Activated CD4-positive, CD25-positive, alpha-beta regulatory T cell treated with anti-CD3 and anti-CD28 coated beads, Interleukin-2, amount 50 U/mL, for 24 hours (primary cell): ENCODE measurements around the gene C1QTNF6.
A peak's percentile ranks its signal among the peaks of the same experiment; 100 is the strongest.

Experiments
- ATAC-seq, 2 donors: fragments of 150-1000 bp; cut with Tn5 transposase; one replicate each; pipeline ENCODE4 v1.10.0; 2021; ENCODE audit warnings: mild to moderate bottlenecking in 1 of 2, moderate library complexity in 1 of 2

The C1QTNF6 gene

GRCh38 chr22:37223965-37224551 lies 36.0 kb upstream of the C1QTNF6 start:
- peak; percentile 56 to 57 for ATAC-seq

GRCh38 chr22:37222440-37222971 lies 34.5 kb upstream of the C1QTNF6 start:
- ATAC-seq = peak; percentile 27 to 33

GRCh38 chr22:37221424-37222333 lies 33.6 kb upstream of the C1QTNF6 start:
- no peak for ATAC-seq

GRCh38 chr22:37220543-37220981 lies 32.5 kb upstream of the C1QTNF6 start:
- ATAC-seq = no peak

- ATAC-seq = peak; percentile 24 to 35
Observed at GRCh38 chr22:37219533-37219932, 31.5 kb upstream of the C1QTNF6 start.

GRCh38 chr22:37218771-37219411 lies 30.8 kb upstream of the C1QTNF6 start:
- ATAC-seq = peak; percentile 84 to 86

GRCh38 chr22:37218399-37218770 lies 30.3 kb upstream of the C1QTNF6 start:
- ATAC-seq = no peak

GRCh38 chr22:37215890-37216289 lies 27.8 kb upstream of the C1QTNF6 start:
- no peak for ATAC-seq

GRCh38 chr22:37214731-37215030 lies 26.6 kb upstream of the C1QTNF6 start:
- no peak for ATAC-seq

- ATAC-seq = no peak
Observed at GRCh38 chr22:37213941-37214730, 26.1 kb upstream of the C1QTNF6 start.

- no peak for ATAC-seq
Observed at GRCh38 chr22:37213218-37213855, 25.3 kb upstream of the C1QTNF6 start.

- ATAC-seq = no peak
Observed at GRCh38 chr22:37212174-37212906, 24.3 kb upstream of the C1QTNF6 start, which contains the start of gene SSTR3. Gene SSTR3 (minus strand): TSS chr22:37212477. CDS start chr22:37207803, 4,674 bp downstream.

- no peak for ATAC-seq
Observed at GRCh38 chr22:37211866-37212173, 23.8 kb upstream of the C1QTNF6 start.

GRCh38 chr22:37211075-37211865 lies 23.2 kb upstream of the C1QTNF6 start:
- ATAC-seq = no peak

- no peak for ATAC-seq
Observed at GRCh38 chr22:37210041-37210803, 22.2 kb upstream of the C1QTNF6 start.

GRCh38 chr22:37209140-37209845 lies 21.2 kb upstream of the C1QTNF6 start:
- ATAC-seq = no peak

GRCh38 chr22:37208401-37209139 lies 20.5 kb upstream of the C1QTNF6 start:
- no peak for ATAC-seq

GRCh38 chr22:37207981-37208380 lies 19.9 kb upstream of the C1QTNF6 start:
- ATAC-seq = peak in 1 of 2 donors; percentile 12
